ENCODE measurements around the gene DMC1. TPM values are rescaled to one million over a fixed set of nuclear protein-coding genes. Genes with fewer than 3 reads are reported as not detected.

Gene DMC1
- total and polyA plus RNA-seq, 10 of the 15 experiments (the other 5 are each of a cell fraction or from before 2014, with no cell fraction given): 1.0 to 21.0 (median 4.5) TPM

- no peak for TF ChIP-seq ESRRA (IDR thresholded peaks at IDR 0.05; ENCODE audit: low read length)
- TF ChIP-seq PML (IDR thresholded peaks at IDR 0.05; ENCODE audit: low read length): no peak
- no peak for TF ChIP-seq ZNF622 (IDR thresholded peaks at IDR 0.05)
Observed at GRCh38 chr22:38505541-38506117, 64.4 kb downstream of the DMC1 start (continued).

GRCh38 chr22:38504731-38505540 is 65.0 kb downstream of the DMC1 start:
- WGBS (ENCODE audit: insufficient coverage, insufficient replicate concordance, low lambda C conversion rate, missing lambda C conversion rate): under 1% methylated on average over 35 of the region's 35 CpGs
- no peak overlapping the region for H2AFZ ChIP-seq (ENCODE audit: control insufficient read depth, low read depth, low read length)
- RAD21 ChIA-PET (ENCODE audit: unreplicated experiment): no interaction called here
- peaks cover 58% of the 10 kb centered on the region for H3K79me2 ChIP-seq (ENCODE audit: control insufficient read depth, insufficient read depth, low read length)
- H3K4me1 ChIP-seq (ENCODE audit: control insufficient read depth, insufficient read depth, low read length): no peaks in the 10 kb centered on the region; the same call in none of the 2 replicates
- POLR2A ChIA-PET: no interaction called here
- no peaks in the 10 kb centered on the region for H3K27me3 ChIP-seq (replicated peaks in 1 of 2; ENCODE audit: control insufficient read depth in 2 of 2, insufficient read depth in 2 of 2, low read length in 1 of 2)
- SMC1A ChIA-PET (ENCODE audit: uncharacterized antibody, unreplicated experiment): no interaction called here
- H3K4me2 ChIP-seq (ENCODE audit: control insufficient read depth, insufficient read depth): peak overlapping the region; percentile 88
- peak overlapping the region; percentile 96 for H3K4me3 ChIP-seq
- peak; percentile 61 for ATAC-seq
- peak; percentile 57 for FAIRE-seq
- no peak for DNase-seq (ENCODE audit: low read depth, low spot score)
- no TSS peak for BruUV-seq (replicated peaks)
- peak overlapping the region; percentile 100 for H3K9ac ChIP-seq (ENCODE audit: control insufficient read depth, insufficient read depth, low read length)
- peaks cover 7% of the 10 kb centered on the region; the same call in 1 of the 2 replicates for H4K20me1 ChIP-seq (ENCODE audit: control insufficient read depth, insufficient read depth)
- peaks cover 0 to 30% of the 10 kb centered on the region in 2 experiments for H3K36me3 ChIP-seq (ENCODE audit: control insufficient read depth in 2 of 2, insufficient read depth in 2 of 2, low read length in 1 of 2)
- peak overlapping the region; percentile 86 for H3K27ac ChIP-seq (ENCODE audit: control insufficient read depth, insufficient read depth)
- H3K9me3 ChIP-seq (replicated peaks; ENCODE audit: control insufficient read depth, insufficient read depth, low read length): no peaks in the 10 kb centered on the region
- CTCF ChIA-PET: no interaction called here
- in situ Hi-C loops (cut with MboI): no loop called here
- intact Hi-C loops (cut with micrococcal nuclease; ENCODE audit: unreplicated experiment): loop anchor here (2.0 to 10.0 kb wide), 2 partner anchors 66 to 200 kb away; partner anchors contain the start of genes DMC1, GTPBP1 and JOSD1
- TF ChIP-seq NBN (IDR thresholded peaks at IDR 0.05): peak; percentile 86
- TF ChIP-seq RUNX3 (IDR thresholded peaks at IDR 0.05; ENCODE audit: low read length): 0 out of 2 replicates have a peak, but pooled peaks have one; percentile 11
- no peak for TF ChIP-seq NFYA (IDR thresholded peaks at IDR 0.05; ENCODE audit: borderline replicate concordance, low read depth, low read length)
- TF ChIP-seq SMARCA5 (IDR thresholded peaks at IDR 0.05): no peak
- TF ChIP-seq ZSCAN29 (IDR thresholded peaks at IDR 0.05): no peak
- TF ChIP-seq ZBTB11 (CRISPR knock-in tag; IDR thresholded peaks at IDR 0.05): no peak
- TF ChIP-seq LARP7 (IDR thresholded peaks at IDR 0.05): peak; percentile 63; the same call in 1 of the 2 replicates
- peak; percentile 62; the same call in 1 of the 2 replicates for TF ChIP-seq NR2F1 (conservative IDR thresholded peaks at IDR 0.05)
- TF ChIP-seq NR2C2 (IDR thresholded peaks at IDR 0.05; ENCODE audit: borderline replicate concordance, control insufficient read depth, insufficient read length, low read depth): no peak
- 0 out of 2 replicates have a peak, but pooled peaks have one; percentile 45 for TF ChIP-seq MTA2 (IDR thresholded peaks at IDR 0.05; ENCODE audit: low read depth)
- TF ChIP-seq MEF2B (IDR thresholded peaks at IDR 0.05; ENCODE audit: partially characterized antibody, poor library complexity, severe bottlenecking): peak; percentile 27
- peak; percentile 71 for TF ChIP-seq CREM (IDR thresholded peaks at IDR 0.05; ENCODE audit: low read depth)
- no peak for TF ChIP-seq EGR1 (IDR thresholded peaks at IDR 0.05; ENCODE audit: borderline replicate concordance in 1 of 2, low read depth in 2 of 2, low read length in 2 of 2)
- TF ChIP-seq KAT2A (conservative IDR thresholded peaks at IDR 0.05; ENCODE audit: control insufficient read depth, low read depth, low read length): no peak

Measured in GM12878 (cell line).